Measurements from ENCODE around the gene IQCE.

GRCh38 chr7:2512713-2513112 lies 46.1 kb upstream of the IQCE start:
- TF ChIP-seq SP1 (IDR thresholded peaks at IDR 0.05) = no peak
- no peak for TF ChIP-seq NFRKB (IDR thresholded peaks at IDR 0.05)
- no peak for TF ChIP-seq CTBP1 (IDR thresholded peaks at IDR 0.05; ENCODE audit: borderline replicate concordance)
- no peak for TF ChIP-seq TARDBP (IDR thresholded peaks at IDR 0.05)
- no peak for TF ChIP-seq FOXM1 (IDR thresholded peaks at IDR 0.05; ENCODE audit: borderline replicate concordance)
- TF ChIP-seq FOXA1 (IDR thresholded peaks at IDR 0.05) = no peak
- no peak for TF ChIP-seq BHLHE40 (IDR thresholded peaks at IDR 0.05; ENCODE audit: borderline replicate concordance)
- TF ChIP-seq FOXK2 (IDR thresholded peaks at IDR 0.05) = no peak
- TF ChIP-seq SUZ12 (IDR thresholded peaks at IDR 0.05) = no peak
- no peak for TF ChIP-seq L3MBTL2 (conservative IDR thresholded peaks at IDR 0.05)
- TF ChIP-seq ELF4 (IDR thresholded peaks at IDR 0.05) = no peak
- TF ChIP-seq HDGF (IDR thresholded peaks at IDR 0.05; ENCODE audit: borderline replicate concordance) = no peak
- no peak for TF ChIP-seq ARNT (IDR thresholded peaks at IDR 0.05)
